ENCODE measurements around the gene INS.

DNA sequence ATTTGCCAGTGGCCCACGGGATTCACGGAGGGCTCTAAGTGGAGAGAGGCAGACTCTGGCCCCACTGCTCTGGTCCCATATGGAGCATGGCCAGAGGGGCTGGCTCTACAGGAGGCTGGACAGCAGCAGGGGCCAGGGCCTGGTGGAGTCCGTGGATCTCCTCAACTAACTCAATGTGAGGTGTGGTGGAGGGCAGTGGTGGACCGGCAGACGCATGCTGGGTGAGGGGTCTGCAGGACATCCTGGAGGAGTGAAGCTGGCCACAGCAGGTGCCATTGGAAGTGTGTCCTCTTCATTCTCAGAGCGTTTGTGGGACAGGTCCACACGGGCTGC is 37.4 kb downstream of the INS start:
- TF ChIP-seq, protein P1, sequence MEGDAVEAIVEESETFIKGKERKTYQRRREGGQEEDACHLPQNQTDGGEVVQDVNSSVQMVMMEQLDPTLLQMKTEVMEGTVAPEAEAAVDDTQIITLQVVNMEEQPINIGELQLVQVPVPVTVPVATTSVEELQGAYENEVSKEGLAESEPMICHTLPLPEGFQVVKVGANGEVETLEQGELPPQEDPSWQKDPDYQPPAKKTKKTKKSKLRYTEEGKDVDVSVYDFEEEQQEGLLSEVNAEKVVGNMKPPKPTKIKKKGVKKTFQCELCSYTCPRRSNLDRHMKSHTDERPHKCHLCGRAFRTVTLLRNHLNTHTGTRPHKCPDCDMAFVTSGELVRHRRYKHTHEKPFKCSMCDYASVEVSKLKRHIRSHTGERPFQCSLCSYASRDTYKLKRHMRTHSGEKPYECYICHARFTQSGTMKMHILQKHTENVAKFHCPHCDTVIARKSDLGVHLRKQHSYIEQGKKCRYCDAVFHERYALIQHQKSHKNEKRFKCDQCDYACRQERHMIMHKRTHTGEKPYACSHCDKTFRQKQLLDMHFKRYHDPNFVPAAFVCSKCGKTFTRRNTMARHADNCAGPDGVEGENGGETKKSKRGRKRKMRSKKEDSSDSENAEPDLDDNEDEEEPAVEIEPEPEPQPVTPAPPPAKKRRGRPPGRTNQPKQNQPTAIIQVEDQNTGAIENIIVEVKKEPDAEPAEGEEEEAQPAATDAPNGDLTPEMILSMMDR (IDR thresholded peaks at IDR 0.05): no peak
- no peak for TF ChIP-seq ZFX (IDR thresholded peaks at IDR 0.05; ENCODE audit: borderline replicate concordance)
